ENCODE measurements around the gene PRR14. TPM values are rescaled to one million over a fixed set of nuclear protein-coding genes. Genes with fewer than 3 reads are reported as not detected.

The PRR14 gene
- total RNA-seq, 1 donor from 2014 or later = 27.3 TPM

DNA sequence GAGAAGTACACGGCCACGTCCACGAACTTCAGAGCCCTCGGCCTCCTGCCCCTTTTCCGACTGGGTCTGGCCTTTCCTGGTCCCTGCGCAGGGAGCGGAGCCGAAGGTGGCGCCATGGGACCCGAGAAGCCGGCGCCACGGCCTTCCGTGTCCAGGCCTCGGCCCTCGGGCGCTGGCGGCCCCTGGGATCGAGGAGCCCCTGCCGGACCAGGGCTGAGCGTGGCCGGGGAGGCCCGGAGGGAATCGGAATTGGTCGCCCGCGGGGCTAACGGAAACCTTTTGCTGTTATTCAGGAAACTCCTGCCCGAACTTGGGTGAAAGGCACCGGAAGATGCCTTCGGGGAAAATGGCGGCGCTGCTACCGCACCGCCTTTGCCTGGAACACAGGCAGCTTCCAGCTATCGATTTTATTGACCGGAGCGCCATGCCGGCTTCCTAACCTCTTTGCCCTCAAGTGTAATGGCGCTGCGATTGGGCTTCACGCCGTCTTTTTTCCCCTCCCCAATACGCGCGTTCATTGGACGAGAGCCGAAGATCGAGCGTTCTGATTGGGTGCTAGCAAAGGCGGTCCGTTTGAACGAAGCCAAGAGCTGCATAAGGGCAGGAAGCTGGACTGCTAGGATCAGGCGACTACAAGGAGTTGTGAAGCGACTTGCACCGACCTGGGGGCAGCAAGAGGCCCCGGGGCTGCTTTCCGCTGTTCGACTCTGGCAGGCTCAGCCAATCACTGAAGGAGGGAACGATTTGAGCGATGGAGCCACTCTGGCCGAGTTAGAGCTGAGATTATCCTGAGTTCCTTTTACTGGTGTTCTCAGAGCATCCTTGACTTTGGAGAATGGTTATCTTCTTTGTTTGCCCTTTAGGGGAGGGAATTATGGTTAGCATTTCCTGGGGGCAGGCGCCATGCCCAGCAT lies 40.6 kb upstream of the PRR14 start, which contains the start of gene ZNF689:
ZNF689 (minus strand) TSS at position 464 of the 914 bp plus-strand sequence; CDS start at position 116, 348 bp downstream.
- H3K4me3 Mint-ChIP-seq (ENCODE audit: unreplicated experiment) = peak within 1 kb of the TSS; percentile 92
- Histone ChIP-seq H3K4me1 (ENCODE audit: insufficient read depth, low read length) (peaks cover 2% of the 10 kb centered on the region), H3K4me3 (ENCODE audit: insufficient read depth, low read depth, low read length) (peak within 1 kb of the TSS; percentile 86), H3K9ac (ENCODE audit: low read length) (peak within 1 kb of the TSS; percentile 96), H3K36me3 (ENCODE audit: insufficient read depth, low read length) (no peaks in the 10 kb centered on the region), H3K4me2 (ENCODE audit: low read length) (peak within 1 kb of the TSS; percentile 84), H3K79me2 (ENCODE audit: insufficient read depth, low read length) (peaks cover 16% of the 10 kb centered on the region), H3K9me3 (ENCODE audit: insufficient read depth, low read depth, low read length) (no peaks in the 10 kb centered on the region), H3K27ac (ENCODE audit: low read depth, low read length) (peak within 1 kb of the TSS; percentile 86), H2AFZ (ENCODE audit: low read depth, low read length) (peak within 1 kb of the TSS; percentile 97), H4K20me1 (ENCODE audit: insufficient read depth, low read length) (no peaks in the 10 kb centered on the region), H3K27me3 (ENCODE audit: insufficient read depth, low read length) (no peaks in the 10 kb centered on the region)
- no peaks in the 10 kb centered on the region for H3K36me3 Mint-ChIP-seq (ENCODE audit: low read depth, unreplicated experiment)
- H3K9me3 Mint-ChIP-seq (ENCODE audit: unreplicated experiment) = no peaks in the 10 kb centered on the region
- TF ChIP-seq EZH2 (IDR thresholded peaks at IDR 0.05; ENCODE audit: insufficient read depth, low read length) = no peak
- TF ChIP-seq, protein P1, sequence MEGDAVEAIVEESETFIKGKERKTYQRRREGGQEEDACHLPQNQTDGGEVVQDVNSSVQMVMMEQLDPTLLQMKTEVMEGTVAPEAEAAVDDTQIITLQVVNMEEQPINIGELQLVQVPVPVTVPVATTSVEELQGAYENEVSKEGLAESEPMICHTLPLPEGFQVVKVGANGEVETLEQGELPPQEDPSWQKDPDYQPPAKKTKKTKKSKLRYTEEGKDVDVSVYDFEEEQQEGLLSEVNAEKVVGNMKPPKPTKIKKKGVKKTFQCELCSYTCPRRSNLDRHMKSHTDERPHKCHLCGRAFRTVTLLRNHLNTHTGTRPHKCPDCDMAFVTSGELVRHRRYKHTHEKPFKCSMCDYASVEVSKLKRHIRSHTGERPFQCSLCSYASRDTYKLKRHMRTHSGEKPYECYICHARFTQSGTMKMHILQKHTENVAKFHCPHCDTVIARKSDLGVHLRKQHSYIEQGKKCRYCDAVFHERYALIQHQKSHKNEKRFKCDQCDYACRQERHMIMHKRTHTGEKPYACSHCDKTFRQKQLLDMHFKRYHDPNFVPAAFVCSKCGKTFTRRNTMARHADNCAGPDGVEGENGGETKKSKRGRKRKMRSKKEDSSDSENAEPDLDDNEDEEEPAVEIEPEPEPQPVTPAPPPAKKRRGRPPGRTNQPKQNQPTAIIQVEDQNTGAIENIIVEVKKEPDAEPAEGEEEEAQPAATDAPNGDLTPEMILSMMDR (IDR thresholded peaks at IDR 0.05; ENCODE audit: insufficient read depth, low read depth, low read length) = no peak
- peak within 1 kb of the TSS; percentile 95 for H3K27ac Mint-ChIP-seq (ENCODE audit: unreplicated experiment)
- DNase-seq (ENCODE audit: low read depth) = peak; percentile 90
- peak; percentile 9 for FAIRE-seq
- H3K4me1 Mint-ChIP-seq (ENCODE audit: low read depth, unreplicated experiment) = no peaks in the 10 kb centered on the region
- H3K27me3 Mint-ChIP-seq (ENCODE audit: low read depth, unreplicated experiment) = no peaks in the 10 kb centered on the region

- DNase-seq (ENCODE audit: low read depth) (no peak), FAIRE-seq (no peak)
- peaks cover 4% of the 10 kb centered on the region for H3K9me3 ChIP-seq (ENCODE audit: insufficient read depth, low read depth, low read length)
- H3K4me1 ChIP-seq (ENCODE audit: insufficient read depth, low read length) = peaks cover under 1% of the 10 kb centered on the region
- no peaks in the 10 kb centered on the region for H4K20me1 ChIP-seq (ENCODE audit: insufficient read depth, low read length)
- Mint-ChIP-seq H3K36me3 (ENCODE audit: low read depth, unreplicated experiment) (no peaks in the 10 kb centered on the region), H3K4me1 (ENCODE audit: low read depth, unreplicated experiment) (no peaks in the 10 kb centered on the region), H3K27ac (ENCODE audit: unreplicated experiment) (no peak overlapping the region), H3K4me3 (ENCODE audit: unreplicated experiment) (no peak overlapping the region), H3K9me3 (ENCODE audit: unreplicated experiment) (no peaks in the 10 kb centered on the region), H3K27me3 (ENCODE audit: low read depth, unreplicated experiment) (peaks cover 2% of the 10 kb centered on the region)
- no peak overlapping the region for H2AFZ ChIP-seq (ENCODE audit: low read depth, low read length)
- TF ChIP-seq, protein P1 (IDR thresholded peaks at IDR 0.05; ENCODE audit: insufficient read depth, low read depth, low read length) = peak; percentile 25
- no peak for TF ChIP-seq EZH2 (IDR thresholded peaks at IDR 0.05; ENCODE audit: insufficient read depth, low read length)
- H3K36me3 ChIP-seq (ENCODE audit: insufficient read depth, low read length) = no peaks in the 10 kb centered on the region
- no peaks in the 10 kb centered on the region for H3K27me3 ChIP-seq (ENCODE audit: insufficient read depth, low read length)
- H3K9ac ChIP-seq (ENCODE audit: low read length) = no peak overlapping the region
- H3K4me2 ChIP-seq (ENCODE audit: low read length) = no peak overlapping the region
- H3K4me3 ChIP-seq (ENCODE audit: insufficient read depth, low read depth, low read length) = no peak overlapping the region
- no peak overlapping the region for H3K27ac ChIP-seq (ENCODE audit: low read depth, low read length)
- no peaks in the 10 kb centered on the region for H3K79me2 ChIP-seq (ENCODE audit: insufficient read depth, low read length)
These were observed 35.2 kb upstream of the PRR14 start for GRCh38 chr16:30615358-30616091.

All from astrocyte (in vitro differentiated cells and primary cell).